Measurements from ENCODE around the gene CALN1.
"Not testable (repeated sequence)": the region's sequence is repeated elsewhere in the genome, so short reads cannot be mapped to it uniquely, and the experiment has no call there.

CALN1 gene

DNA sequence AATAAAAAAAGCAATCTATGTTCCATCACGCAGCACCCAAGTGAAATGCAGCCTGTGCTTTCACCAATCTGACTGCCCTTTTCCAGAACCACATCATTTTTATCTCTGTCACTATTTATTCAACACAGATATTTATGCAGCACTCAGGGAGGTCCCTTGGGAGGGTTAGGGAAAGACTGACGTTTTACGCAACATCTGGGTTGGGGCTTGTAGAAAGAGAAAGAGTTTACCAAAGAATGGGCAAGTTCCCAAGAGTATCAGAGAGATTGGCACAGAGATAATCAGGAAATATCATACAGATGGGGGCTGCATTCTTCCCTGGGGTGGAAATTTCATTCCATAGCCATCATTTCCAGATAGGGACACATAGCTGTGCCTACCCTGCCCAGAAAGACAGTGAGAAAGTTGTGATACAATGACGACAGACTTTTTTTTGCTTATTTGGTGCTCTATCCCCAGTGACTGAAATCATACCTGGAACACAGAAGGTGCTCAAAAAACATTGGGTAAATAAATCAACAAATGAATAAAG, 474.2 kb downstream of the CALN1 start:
- no peak for DNase-seq

DNA sequence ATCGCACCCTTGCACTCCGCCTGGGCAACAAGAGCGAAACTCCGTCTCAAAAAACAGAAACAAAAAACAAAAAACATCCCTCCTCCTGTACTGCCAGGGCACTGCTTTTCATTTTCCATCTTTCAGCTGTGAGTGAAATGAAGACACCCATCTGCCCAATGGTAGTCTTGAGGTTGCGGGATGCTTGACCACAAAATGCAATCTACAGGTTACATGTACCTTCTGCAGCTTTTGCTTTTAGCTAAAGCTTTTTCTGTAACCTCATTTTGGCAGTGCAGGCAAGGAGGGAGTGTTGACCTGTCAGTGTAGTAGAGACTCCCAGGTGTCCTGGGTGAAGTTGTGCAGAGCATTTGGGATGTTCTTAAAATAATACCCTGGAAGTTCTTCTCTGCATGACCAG, 476.5 kb downstream of the CALN1 start:
- no peak for DNase-seq

DNA sequence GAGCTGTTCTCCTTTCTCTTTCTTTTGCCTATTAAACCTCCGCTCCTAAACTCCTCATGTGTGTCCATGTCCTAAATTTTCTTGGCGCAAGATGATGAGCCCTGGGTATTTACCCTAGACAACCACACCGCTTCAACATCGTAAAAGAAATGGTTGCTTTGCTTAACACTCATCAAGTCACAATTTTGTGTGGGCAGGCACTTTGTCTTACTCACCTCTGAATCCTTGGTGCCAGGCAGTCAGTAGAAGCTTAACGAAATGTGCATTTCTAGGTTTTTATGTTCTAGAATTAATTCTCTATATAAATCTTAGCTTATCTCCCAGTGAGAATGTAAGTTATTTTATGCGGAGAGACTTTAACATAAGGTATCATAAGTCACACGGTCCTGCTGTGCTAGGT, 478.7 kb downstream of the CALN1 start:
- no peak for DNase-seq

DNA sequence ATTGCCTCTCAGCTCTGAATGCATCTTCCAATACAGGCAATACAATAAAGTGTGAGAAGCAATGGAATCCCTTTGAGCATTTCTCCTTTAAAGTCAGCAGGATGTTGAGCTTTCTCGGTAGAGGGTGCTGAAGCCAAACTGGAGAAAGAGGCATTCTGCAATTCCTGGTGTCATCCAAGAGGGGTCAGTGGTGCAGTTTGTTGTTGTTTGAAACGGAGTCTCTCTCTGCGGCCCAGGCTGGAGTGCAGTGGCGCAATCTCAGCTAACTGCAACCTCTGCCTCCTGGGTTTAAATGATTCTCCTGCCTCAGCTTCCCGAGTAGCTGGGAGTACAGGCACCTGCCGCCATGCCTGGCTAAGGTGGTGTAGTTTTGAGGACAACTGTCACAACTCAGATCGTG, 486.5 kb downstream of the CALN1 start:
- no peak for DNase-seq

DNA sequence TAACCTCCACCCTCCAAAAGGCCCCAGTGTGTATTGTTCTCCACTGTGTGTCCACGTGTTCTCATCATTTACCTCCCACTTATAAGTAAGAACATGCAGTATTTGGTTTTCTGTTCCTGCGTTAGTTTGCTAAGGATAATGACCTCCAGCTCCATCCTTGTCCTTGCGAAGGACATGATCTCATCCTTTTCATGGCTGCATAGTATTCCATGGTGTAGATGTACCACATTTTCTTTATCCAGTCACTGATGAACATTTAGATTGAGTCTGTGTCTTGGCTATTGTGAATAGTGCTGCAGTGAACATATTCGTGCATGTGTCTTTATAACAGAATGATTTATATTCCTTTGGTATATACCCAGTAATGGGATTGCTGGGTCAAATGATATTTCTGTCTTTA, 497.9 kb downstream of the CALN1 start:
- not testable (repeated sequence) for DNase-seq

DNA sequence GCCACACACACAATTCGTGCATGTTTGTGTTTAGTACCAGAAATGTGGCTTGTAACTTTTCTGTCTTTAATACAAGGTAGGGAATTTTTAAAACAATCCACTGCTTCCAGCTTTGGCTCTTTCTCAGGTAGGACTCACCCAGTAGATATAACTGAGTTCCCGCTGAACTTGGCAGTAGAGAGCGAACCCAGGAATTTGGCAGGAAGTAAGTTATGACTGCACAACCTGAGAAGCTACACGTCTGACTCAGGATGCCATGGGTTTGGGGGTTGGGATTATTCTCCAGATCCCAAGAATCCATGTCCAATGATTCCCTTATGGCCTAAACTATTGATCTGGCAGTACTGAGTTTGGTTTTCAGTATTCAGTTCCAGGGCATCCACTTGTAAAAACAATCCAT, 499.7 kb downstream of the CALN1 start:
- no peak for DNase-seq

DNA sequence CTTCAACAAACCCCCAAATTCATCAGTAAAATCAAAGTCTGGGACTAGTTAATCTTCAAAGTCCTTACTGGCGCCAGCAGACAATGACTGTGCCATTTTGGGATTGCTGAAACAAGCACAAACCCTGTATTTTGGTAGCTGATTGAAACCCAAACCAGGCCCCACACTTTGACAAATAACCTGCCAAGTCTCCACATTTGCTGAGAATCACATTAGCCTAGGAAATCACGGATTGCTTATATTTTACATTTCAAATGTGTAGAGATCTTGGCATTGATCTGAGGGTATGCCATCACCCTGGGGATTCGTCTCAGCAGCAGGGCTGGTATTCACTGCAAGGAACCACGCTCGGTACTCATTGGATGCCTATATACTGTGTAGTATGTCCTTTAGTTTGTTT, 501.1 kb downstream of the CALN1 start:
- DNase-seq = no peak

DNA sequence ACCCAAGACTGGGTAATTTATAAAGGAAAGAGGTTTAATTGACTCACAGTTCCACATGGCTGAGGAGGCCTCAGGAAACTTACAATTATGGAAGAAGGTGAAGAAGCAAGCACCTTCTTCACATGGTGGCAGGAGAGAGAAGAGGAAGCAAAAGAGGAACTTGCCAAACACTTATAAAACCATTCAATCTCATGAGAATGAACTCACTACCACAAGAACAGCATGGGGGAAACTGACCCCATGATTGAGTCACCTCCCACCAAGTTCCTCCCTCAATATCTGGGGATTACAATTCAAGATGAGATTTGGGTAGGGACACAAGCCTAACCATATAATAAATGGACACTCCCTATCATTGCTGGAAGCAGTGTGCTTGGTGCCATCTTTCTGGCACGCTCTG, 506.3 kb downstream of the CALN1 start:
- DNase-seq = no peak

DNA sequence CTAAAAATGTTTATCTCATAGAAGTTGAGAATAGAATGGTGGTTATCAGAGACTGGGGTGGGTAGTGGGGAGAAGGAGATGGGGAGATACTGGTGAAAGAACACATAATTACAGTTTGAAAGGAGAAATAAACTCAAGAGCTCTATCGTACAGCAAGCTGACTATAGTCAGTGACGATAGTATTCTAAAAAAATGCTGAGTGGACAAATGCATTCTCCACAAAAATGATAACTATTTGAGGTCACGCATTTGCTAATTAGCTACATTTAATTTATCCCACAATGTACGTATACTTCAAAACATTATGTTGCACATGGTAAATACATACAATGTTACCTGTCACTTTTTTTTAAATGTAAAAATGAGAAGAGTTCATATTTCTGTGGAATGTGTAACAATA, 507.7 kb downstream of the CALN1 start:
- no peak for DNase-seq

DNA sequence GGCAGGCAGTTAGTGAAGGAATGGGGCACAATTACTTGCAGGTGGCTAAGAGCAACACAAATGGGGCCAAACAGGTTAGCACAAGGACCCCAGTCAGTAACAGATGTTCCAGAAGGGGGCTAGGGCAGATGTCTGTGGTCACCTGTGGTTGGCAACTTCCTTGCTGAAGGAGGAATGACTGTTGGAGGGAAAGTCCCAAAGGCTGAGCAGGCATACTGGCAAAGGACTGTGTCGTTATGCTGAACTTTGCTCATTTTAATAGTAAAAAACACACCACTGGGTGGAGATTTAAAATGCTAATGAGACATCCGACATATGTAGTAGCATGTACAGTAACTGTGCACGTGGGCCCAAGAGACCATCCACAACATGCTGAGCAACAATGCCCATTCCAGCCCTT, 511.6 kb downstream of the CALN1 start:
- no peak for DNase-seq

DNA sequence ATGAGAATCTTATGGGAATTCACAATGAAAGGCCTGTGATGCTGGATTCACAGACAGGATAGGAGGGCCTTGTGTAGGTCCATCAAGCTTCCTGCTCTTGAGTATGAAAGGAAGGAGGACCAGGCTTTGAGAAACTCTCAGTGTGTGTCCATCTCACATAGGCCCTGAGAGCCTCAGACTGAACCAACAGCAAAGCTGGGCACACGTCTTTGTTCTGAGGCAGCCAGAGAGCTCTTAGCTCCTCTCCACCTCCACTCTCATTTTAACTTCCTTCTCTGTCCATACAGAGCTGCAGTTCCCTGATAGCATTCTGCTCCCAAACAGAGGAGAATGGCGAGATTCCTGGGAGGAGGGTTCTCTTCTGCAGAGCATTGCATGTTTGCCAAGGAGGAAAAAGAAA, 515.6 kb downstream of the CALN1 start:
- no peak for DNase-seq

DNA sequence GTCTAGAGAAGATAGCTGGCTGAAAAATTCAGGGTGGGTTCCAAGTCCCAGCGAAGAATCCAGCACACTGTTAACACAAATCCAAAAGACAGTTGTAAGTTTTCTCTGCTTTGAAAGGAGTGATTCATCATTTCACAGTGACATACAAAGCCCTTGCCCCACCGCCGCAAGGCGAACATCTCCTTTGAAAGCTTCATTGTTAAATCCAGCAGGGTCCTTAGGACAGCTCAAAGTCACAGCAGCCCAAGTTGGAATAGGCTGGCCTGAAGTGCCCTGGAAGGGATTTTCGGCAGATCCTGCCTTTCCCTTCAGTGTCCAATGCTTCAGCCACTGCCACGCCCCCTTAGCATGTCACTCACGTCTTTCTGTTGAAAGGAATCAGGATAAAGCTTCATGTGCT, 526.1 kb downstream of the CALN1 start:
- DNase-seq = no peak

DNA sequence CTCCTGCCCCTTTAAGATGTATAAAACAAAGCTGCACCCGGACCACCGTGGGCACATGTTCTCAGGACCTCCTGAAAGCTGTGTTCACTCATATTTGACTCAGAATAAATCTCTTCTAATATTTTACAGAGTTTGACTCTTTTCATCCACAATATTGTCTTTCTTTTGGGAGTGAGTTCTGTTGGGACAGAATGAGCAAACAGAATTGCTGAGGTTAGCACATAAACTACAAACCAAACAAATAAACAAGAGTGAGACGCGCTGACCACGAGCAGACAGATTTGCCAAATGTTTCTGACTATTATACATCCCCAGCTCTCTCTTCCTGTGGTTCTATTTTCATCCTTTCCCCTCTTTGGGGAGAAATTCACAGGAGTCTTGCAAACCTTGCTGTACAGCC, 526.7 kb downstream of the CALN1 start:
- no peak for DNase-seq

DNA sequence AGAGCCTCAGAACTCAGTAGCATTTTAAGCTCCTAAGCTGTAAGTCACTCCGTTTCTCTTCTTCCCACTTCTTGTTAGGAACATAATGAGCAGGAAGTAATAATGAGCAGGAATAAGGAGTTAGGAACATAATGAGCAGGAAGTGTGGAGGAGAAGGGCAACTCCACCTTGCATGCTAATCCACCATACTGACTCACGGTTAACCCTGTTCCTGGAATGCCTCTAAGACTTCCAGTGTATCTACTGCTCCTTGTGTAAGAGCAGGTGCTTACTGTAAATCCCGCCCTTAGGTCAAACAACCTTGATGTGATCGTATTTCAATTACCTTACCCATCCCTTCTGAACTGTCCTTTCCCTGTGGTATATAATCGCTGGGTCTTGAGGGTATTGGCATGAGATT, 528.7 kb downstream of the CALN1 start:
- DNase-seq = no peak

DNA sequence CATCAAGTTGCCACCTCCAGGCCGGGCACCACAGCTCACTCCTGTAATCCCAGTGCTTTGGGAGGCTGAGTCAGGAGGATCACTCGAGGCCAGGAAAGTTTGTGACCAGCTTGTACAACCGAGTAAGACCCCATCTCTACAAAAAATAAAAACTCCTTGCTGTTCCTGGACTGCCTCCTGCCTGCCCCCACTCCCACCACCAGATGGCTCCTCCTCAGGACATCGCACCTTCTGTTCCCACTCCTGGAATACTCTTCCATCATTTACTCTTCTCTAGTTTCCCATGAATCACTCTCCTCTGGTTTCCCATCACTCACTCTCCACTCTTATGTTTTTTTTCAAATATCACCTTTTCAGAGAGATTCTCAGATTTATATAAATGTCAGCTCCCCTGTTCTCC, 540.7 kb downstream of the CALN1 start:
- DNase-seq = no peak

DNA sequence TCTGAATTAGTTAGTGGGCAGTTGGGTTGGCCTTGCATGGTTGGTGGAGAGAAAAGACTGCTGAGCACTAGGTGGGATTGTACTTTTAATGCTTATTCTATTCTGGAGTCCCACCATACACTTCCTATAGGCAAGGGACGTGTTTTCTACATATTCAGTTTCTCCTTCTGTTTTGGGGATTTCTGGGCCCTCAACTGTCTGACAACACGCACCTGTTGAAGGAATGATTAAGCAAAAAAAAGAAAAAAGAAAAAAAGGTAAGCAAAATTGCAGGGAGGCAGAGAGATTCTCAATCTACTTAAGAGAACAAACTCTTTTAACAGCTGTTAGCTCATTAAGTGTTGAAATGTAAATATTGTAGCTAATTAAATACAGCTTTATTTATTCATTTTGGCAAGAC, 541.3 kb downstream of the CALN1 start:
- no peak for DNase-seq

DNA sequence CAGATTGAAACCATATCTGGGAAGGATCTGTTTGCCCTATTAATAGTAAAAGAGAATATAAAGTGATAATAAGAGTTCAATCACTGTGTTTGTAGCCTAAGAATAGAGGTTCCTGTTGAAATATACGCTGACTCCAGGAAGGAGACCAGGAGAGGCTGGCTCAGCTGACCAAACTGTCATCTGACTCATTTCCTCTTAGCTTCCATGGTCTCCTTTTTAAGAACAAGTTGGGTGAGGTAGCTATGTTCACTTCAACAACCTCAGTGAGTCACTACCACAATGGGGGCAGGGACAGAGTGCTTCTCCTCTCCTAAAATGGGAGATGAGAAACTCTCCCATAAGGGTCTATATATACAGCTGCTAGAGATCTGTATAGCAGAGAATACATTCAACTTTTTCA, 543.3 kb downstream of the CALN1 start:
- DNase-seq = no peak

DNA sequence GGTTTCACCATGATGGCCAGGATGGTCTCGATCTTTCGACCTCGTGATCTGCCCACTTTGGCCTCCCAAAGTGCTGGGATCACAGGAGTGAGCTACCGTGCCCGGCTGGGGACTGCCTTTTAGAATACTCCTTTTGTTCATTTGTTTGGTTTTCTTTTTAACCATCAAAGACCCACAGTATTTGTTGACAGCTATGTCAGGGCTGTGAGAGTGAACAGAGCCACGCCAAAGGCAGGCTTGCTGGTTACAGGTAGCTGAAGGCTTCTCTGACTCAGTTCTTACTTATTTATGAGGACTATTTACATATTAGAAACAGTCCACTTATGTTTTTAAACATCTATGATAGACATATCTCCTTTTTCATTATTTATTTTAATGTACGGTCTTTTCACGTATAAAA, 544.5 kb downstream of the CALN1 start:
- DNase-seq = no peak

DNA sequence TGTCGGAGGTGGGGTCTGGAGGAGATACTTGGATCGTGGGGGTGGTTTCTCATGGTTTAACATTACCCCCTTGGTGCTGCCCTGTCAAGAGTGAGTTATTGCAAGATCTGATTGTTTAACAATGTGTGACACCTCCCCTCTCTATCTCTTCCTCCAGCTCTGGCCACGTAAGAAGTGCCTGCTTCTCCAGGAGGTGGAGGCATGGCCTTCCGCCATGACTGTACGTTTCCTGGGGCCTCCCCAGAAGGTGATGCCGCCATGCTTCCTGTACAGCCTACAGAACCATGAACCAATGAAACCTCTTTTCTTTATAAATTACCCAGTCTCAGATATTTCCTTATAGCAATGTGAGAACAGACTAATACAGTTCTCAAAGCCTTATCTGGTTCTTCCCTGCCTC, 547.0 kb downstream of the CALN1 start:
- no peak for DNase-seq

DNA sequence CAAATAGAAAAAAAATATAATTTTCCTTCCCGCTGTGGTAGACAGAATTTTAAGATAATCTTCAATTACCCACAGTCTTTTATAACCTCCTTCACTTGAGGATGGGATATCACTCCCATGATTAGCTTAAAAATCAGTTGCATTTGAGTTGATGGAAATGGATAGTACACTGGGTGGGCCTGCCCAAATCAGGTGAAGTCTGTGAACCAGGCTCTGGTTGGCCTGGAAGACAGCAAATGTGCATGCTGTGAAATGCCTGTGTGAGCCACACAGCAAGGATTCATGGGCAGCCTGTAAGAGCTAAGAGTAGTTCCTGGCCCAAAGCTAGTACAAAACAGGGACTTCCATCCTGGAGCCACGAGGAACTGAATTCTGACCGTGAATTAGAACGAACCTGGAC, 548.0 kb downstream of the CALN1 start:
- no peak for DNase-seq

DNA sequence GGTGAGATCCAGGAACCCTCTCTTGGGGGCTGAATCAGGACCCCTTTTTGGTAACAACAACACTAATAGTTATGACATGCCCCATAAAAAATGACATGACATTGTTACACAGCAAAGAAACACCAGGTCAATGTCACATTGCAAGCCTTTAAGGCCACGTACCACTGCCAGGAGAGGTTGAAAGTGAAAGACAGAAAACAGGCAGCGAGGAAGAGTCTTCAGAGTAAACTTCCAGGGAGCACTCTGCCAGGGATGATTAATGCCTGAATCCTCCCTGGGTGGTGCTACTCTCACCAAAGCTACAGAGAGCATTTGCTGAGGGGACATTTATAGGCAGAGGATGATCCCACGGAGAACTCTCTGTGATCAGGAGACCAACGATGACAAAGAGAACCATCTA, 551.6 kb downstream of the CALN1 start:
- no peak for DNase-seq

DNA sequence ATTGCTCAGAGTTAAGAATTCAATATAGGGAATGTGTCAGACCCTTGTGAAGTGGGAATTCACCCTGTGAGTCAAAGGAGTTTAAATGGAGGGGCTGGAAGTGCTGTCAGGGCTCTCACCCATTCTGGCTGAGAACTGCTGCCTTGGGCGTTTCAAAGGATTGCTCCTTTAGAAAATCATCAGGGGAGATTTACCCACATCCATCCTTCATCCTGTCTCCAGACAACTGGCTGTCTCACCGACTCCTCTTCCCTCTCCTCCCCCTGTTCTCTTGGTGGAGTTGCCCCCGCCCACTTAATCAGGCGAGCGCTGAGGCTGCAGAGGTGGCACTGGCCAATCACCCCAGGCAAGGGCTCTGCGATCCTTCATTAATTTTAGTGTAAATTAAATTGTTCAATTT, 554.8 kb downstream of the CALN1 start:
- no peak for DNase-seq

DNA sequence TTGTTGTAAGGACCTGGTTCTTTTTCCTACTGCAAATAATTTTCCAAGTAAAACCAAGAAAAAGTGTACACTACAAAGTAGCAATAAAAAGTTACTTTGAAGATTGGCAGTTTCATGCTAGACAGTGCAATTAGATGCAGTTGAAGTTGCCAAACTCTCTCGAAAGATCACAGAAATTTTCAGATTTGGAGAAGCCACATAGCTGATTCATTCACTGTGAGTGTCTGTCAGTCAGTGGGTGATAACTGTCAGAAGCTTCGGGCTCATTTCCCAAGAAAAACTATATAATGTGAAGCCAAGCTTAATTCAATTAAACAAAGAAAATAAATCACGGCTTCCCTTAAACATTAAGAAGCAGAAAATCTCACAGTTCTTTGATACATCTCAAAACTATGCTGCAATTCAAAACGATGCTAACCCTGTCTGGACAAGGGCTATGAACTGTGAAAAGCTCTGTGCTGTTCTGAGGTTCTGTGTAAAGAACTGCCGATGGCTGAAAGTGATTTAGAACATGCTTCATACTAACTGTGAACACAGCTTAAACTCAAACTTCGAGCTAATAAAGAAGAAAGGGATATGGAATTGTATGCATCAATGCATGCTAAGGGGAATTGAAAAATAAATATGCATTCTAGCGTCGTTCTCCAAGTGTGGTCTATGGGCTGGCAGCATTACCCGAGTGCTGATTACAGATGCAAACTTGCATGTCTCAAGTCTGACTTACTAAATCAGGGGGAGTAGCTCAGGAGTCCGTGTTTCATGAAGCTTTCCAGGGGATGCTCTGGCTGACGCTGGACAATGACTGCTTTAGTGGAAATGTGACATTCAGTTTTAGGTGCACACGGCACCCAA, 557.4 kb downstream of the CALN1 start:
- DNase-seq = no peak

DNA sequence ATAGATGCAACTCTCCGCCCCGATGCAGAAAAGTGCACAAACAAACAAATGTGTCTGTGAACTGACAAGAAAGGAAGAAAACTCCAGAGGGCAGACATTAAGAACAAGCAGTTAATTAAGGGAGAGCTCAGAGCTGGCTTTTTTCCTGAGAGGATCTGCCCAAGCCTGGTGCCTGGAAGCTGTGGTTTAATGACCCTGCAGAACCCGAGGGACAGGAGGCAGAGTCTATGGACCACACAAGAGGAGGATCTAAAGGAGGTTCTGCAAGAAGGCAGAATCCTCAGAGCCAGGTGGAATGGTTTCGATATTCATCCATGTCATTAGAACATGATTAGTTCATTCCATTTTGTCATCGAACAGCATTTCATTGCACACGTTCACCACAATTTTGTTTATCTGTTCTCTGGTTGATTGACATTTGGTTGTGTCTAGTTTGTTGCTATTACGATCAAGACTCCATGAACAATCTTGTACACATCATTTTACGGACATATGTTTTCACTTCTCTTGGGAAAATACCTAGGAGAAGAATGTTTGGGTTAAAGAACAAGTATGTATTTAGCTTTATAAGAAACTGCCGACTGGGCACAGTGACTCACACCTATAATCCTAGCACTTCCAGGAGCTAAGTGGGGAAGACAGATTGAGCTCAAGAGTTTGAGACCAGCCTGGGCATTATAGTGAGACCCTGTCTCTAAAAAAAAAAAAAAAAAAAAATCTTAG, 560.2 kb downstream of the CALN1 start:
- DNase-seq = no peak

DNA sequence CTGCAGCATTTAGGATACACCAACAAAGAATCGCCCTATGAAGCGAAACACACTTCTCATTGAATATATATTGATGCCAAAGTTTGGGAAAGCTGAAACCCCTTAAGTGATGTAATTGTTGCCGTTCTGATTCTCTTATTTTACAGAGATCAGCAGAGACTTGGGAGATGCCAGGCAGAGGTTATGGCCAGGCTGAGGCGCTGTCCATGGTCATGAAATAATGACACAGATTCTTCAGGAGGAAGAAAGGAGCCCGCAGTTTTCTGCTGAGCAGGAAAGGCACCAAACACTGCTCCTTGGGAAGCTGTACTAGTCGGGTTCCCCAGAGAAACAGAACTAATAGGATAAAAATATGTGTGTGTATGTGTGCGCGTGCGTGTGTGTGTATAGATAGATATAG, 566.0 kb downstream of the CALN1 start:
- no peak for DNase-seq
